NCI-H2227 (cell line): ENCODE data around the gene MACROD2.
"Not testable (repeated sequence)": the region's sequence is repeated elsewhere in the genome, so short reads cannot be mapped to it uniquely, and the experiment has no call there.

Experiments
- DNase-seq: peaks from one replicate; lab custom pipeline; 2025; ENCODE audit not compliant: unreplicated experiment; lab: John Stamatoyannopoulos, UW

The MACROD2 gene

GRCh38 chr20:15119852-15120487, 1124.7 kb downstream of the MACROD2 start:
- DNase-seq: no peak

- DNase-seq: no peak
These were observed 1127.3 kb downstream of the MACROD2 start for GRCh38 chr20:15122613-15123012.

- DNase-seq: no peak
These were observed 1135.9 kb downstream of the MACROD2 start for GRCh38 chr20:15131176-15131575.

- DNase-seq: no peak
These were observed 1143.3 kb downstream of the MACROD2 start for GRCh38 chr20:15138548-15139126.

GRCh38 chr20:15139522-15139921, 1144.2 kb downstream of the MACROD2 start:
- DNase-seq: no peak

GRCh38 chr20:15140286-15140685, 1145.0 kb downstream of the MACROD2 start:
- no peak for DNase-seq

- DNase-seq: not testable (repeated sequence)
These were observed 1145.6 kb downstream of the MACROD2 start for GRCh38 chr20:15140940-15141339.

- DNase-seq: no peak
These were observed 1146.5 kb downstream of the MACROD2 start for GRCh38 chr20:15141861-15142260.

GRCh38 chr20:15143478-15143877, 1148.2 kb downstream of the MACROD2 start:
- DNase-seq: no peak

GRCh38 chr20:15144916-15145315, 1149.6 kb downstream of the MACROD2 start:
- no peak for DNase-seq

- no peak for DNase-seq
These were observed 1151.6 kb downstream of the MACROD2 start for GRCh38 chr20:15146948-15147347.

- no peak for DNase-seq
These were observed 1158.8 kb downstream of the MACROD2 start for GRCh38 chr20:15154070-15154469.

GRCh38 chr20:15155848-15156401, 1160.6 kb downstream of the MACROD2 start:
- no peak for DNase-seq

GRCh38 chr20:15158533-15158932, 1163.2 kb downstream of the MACROD2 start:
- no peak for DNase-seq

GRCh38 chr20:15162079-15162647, 1166.8 kb downstream of the MACROD2 start:
- no peak for DNase-seq

- DNase-seq: no peak
These were observed 1168.3 kb downstream of the MACROD2 start for GRCh38 chr20:15163632-15164031.

GRCh38 chr20:15164726-15165125, 1169.4 kb downstream of the MACROD2 start:
- DNase-seq: no peak

GRCh38 chr20:15166744-15167143, 1171.4 kb downstream of the MACROD2 start:
- DNase-seq: no peak

GRCh38 chr20:15171016-15171415, 1175.7 kb downstream of the MACROD2 start:
- no peak for DNase-seq

- DNase-seq: no peak
These were observed 1181.6 kb downstream of the MACROD2 start for GRCh38 chr20:15176929-15177328.

GRCh38 chr20:15178581-15178980, 1183.3 kb downstream of the MACROD2 start:
- DNase-seq: no peak

GRCh38 chr20:15179381-15179780, 1184.1 kb downstream of the MACROD2 start:
- DNase-seq: no peak
